ENCODE measurements around the gene SRRM4. TPM values are rescaled to one million over a fixed set of nuclear protein-coding genes. Genes with fewer than 3 reads are reported as not detected.
"Not testable (repeated sequence)": the region's sequence is repeated elsewhere in the genome, so short reads cannot be mapped to it uniquely, and the experiment has no call there.

Gene SRRM4
- total RNA-seq, 1 donor from 2014 or later, result not detected

DNA sequence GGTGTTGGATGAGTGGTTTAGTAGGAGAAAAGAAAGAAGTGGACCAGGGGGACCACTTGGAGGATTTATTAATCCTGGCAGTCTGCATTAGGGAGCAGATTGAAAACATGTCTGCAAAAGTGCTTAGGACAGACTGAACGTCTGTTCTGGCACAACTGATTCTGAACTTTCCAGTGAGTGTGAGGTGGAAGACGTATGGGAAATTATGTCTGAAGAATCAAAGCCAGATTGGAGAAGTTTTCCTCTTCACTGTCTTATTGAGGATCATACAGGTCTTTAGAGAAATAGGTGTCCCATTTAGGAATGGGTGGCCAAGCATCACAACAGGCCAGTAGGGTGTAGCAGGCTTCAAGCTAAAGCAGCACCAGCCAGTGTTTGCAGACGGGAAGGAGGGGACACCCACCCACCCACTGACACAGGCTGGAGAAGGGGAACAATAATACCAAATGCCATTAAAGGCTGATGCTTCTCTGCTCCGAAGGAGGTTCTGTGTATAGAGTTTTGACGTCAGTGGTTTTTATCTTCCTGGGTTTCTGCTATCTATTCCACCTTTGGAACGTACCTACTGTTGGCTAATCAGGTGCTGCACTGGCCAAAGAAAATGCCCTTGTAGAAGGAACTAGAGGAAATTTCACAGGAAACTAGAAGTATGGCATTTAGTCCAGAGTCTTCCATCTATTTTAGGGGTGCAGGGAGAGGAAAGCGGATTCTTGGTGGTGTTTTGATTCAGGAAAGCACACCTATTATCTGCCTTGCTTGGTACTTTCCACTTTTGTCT, 1.8 kb downstream of the SRRM4 start:
- Mint-ChIP-seq H3K4me3 (ENCODE audit: low read depth) (no peak overlapping the region), H3K4me1 (ENCODE audit: low read depth) (no peaks in the 10 kb centered on the region), H3K27ac (no peak overlapping the region), H3K9me3 (no peaks in the 10 kb centered on the region), H3K27me3 (ENCODE audit: low read depth) (peaks cover 18% of the 10 kb centered on the region), H3K36me3 (ENCODE audit: low read depth) (no peaks in the 10 kb centered on the region)
- DNase-seq (ENCODE audit: low spot score), result no peak
- intact Hi-C loops (cut with micrococcal nuclease), result no loop called here

DNA sequence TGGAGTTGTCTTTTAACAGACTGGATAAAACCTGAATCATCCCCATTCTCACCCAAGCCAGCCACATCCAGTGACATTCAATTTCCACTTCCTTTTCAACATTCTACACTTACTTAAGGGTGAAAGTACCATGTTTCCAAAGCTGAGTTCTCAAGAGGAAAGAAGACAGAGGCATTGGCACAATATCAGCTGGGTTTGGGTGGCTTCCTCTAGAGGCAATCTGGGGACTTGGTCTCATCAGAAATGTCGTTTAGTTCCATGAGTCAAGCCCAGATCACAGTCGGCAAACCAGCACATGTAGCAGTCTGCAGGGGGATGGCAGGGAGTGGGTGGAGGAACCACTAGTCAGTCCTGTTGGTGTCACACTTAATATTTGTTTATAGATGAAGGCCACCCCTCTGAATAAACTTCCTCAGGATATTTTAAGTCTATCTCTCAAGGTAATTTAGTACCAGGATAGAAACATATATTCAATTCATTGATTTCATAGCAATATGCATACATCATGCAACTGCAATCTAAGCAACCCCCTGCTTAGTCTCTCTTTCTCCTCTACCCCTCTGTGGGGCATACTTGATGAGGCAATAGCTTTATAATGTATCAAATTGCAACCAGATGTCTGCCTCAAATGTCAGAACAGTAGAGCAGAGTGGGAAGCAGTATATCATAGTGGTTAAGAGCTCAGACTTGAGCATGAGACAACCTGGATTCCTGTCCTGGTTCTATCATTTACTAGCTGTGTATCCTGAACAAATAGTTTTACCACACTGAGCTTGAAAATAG, 3.0 kb downstream of the SRRM4 start:
- H3K9me3 Mint-ChIP-seq, result no peaks in the 10 kb centered on the region
- H3K36me3 Mint-ChIP-seq (ENCODE audit: low read depth), result no peaks in the 10 kb centered on the region
- DNase-seq (ENCODE audit: low spot score), result no peak
- H3K4me3 Mint-ChIP-seq (ENCODE audit: low read depth), result no peak overlapping the region
- intact Hi-C loops (cut with micrococcal nuclease), result no loop called here
- no peaks in the 10 kb centered on the region for H3K4me1 Mint-ChIP-seq (ENCODE audit: low read depth)
- H3K27me3 Mint-ChIP-seq (ENCODE audit: low read depth), result peaks cover 18% of the 10 kb centered on the region
- H3K27ac Mint-ChIP-seq, result no peak overlapping the region

- intact Hi-C loops (cut with micrococcal nuclease), result no loop called here
- Mint-ChIP-seq H3K36me3 (ENCODE audit: low read depth) (no peaks in the 10 kb centered on the region), H3K4me1 (ENCODE audit: low read depth) (no peaks in the 10 kb centered on the region), H3K4me3 (ENCODE audit: low read depth) (no peak overlapping the region), H3K27ac (no peak overlapping the region), H3K27me3 (ENCODE audit: low read depth) (peaks cover 13% of the 10 kb centered on the region), H3K9me3 (no peaks in the 10 kb centered on the region)
- no peak for DNase-seq (ENCODE audit: low spot score)
These were observed 4.7 kb downstream of the SRRM4 start for GRCh38 chr12:118986050-118986449.

DNA sequence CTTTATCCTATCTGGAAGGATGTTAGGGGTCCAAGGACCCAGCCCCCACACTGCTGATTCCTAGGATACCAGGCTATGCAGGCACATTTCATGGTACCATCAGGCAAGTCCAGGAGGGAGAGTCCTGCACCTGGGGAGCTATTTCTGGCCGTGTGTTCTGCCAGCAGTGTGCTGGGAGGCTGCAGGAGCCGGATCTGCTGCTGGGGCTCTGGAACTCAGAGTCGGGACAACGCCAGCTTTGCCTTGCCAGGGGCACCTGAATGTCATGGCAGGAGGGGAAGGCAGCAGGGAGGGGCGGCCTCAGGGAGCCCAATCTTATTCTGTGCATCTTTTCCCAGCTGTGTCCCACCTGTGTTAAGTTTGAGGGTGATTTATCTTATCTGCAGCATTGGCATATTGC, 17.8 kb downstream of the SRRM4 start:
- H3K27ac Mint-ChIP-seq, result no peak overlapping the region
- H3K36me3 Mint-ChIP-seq (ENCODE audit: low read depth), result no peaks in the 10 kb centered on the region
- no peaks in the 10 kb centered on the region for H3K9me3 Mint-ChIP-seq
- H3K4me1 Mint-ChIP-seq (ENCODE audit: low read depth), result no peaks in the 10 kb centered on the region
- intact Hi-C loops (cut with micrococcal nuclease), result no loop called here
- DNase-seq (ENCODE audit: low spot score), result no peak
- H3K27me3 Mint-ChIP-seq (ENCODE audit: low read depth), result no peaks in the 10 kb centered on the region
- H3K4me3 Mint-ChIP-seq (ENCODE audit: low read depth), result no peak overlapping the region

GRCh38 chr12:119005085-119005484, 23.7 kb downstream of the SRRM4 start:
- Mint-ChIP-seq H3K4me3 (ENCODE audit: low read depth) (no peak overlapping the region), H3K9me3 (peaks cover 3% of the 10 kb centered on the region), H3K36me3 (ENCODE audit: low read depth) (no peaks in the 10 kb centered on the region), H3K27me3 (ENCODE audit: low read depth) (peaks cover 6% of the 10 kb centered on the region), H3K4me1 (ENCODE audit: low read depth) (no peaks in the 10 kb centered on the region), H3K27ac (no peak overlapping the region)
- no peak for DNase-seq (ENCODE audit: low spot score)
- intact Hi-C loops (cut with micrococcal nuclease), result no loop called here

GRCh38 chr12:119005913-119006312, 24.6 kb downstream of the SRRM4 start:
- Mint-ChIP-seq H3K27ac (no peak overlapping the region), H3K27me3 (ENCODE audit: low read depth) (peaks cover 6% of the 10 kb centered on the region), H3K9me3 (peaks cover 3% of the 10 kb centered on the region), H3K4me3 (ENCODE audit: low read depth) (no peak overlapping the region), H3K4me1 (ENCODE audit: low read depth) (no peaks in the 10 kb centered on the region), H3K36me3 (ENCODE audit: low read depth) (no peaks in the 10 kb centered on the region)
- intact Hi-C loops (cut with micrococcal nuclease), result no loop called here
- DNase-seq (ENCODE audit: low spot score), result no peak

DNA sequence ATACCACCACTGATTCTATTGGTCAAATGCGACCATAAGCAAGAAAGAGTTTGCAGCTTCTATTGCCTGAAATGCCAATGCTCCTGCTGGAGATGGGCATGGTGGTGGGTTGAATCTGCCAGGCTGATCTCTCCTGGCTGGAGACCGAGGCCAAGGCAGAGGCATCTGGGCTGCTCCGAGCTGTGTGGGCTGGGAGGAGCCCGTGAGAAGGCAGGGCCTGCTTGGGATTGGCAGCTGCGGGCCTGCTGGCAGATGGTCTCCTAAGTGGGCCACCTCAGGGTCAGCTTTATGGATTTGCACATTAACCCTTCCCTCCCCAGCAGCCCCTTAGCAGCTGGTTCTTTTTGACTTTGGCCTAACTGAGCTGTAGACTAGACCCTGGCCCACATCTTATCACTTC, 25.4 kb downstream of the SRRM4 start:
- no peaks in the 10 kb centered on the region for H3K4me1 Mint-ChIP-seq (ENCODE audit: low read depth)
- no peak for DNase-seq (ENCODE audit: low spot score)
- intact Hi-C loops (cut with micrococcal nuclease), result no loop called here
- H3K4me3 Mint-ChIP-seq (ENCODE audit: low read depth), result no peak overlapping the region
- peaks cover 6% of the 10 kb centered on the region for H3K27me3 Mint-ChIP-seq (ENCODE audit: low read depth)
- H3K9me3 Mint-ChIP-seq, result peaks cover 3% of the 10 kb centered on the region
- no peak overlapping the region for H3K27ac Mint-ChIP-seq
- no peaks in the 10 kb centered on the region for H3K36me3 Mint-ChIP-seq (ENCODE audit: low read depth)

- H3K36me3 Mint-ChIP-seq (ENCODE audit: low read depth); DNase-seq (ENCODE audit: low spot score); H3K27me3 Mint-ChIP-seq (ENCODE audit: low read depth); H3K27ac Mint-ChIP-seq; H3K4me3 Mint-ChIP-seq (ENCODE audit: low read depth); H3K4me1 Mint-ChIP-seq (ENCODE audit: low read depth); H3K9me3 Mint-ChIP-seq; intact Hi-C loops (cut with micrococcal nuclease): not testable (repeated sequence)
These were observed 26.9 kb downstream of the SRRM4 start for GRCh38 chr12:119008273-119008672.

GRCh38 chr12:119008691-119009221, 27.4 kb downstream of the SRRM4 start:
- intact Hi-C loops (cut with micrococcal nuclease), result no loop called here
- Mint-ChIP-seq H3K36me3 (ENCODE audit: low read depth) (no peaks in the 10 kb centered on the region), H3K9me3 (peaks cover 3% of the 10 kb centered on the region), H3K27me3 (ENCODE audit: low read depth) (peaks cover 6% of the 10 kb centered on the region), H3K4me3 (ENCODE audit: low read depth) (no peak overlapping the region), H3K4me1 (ENCODE audit: low read depth) (no peaks in the 10 kb centered on the region), H3K27ac (no peak overlapping the region)
- DNase-seq (ENCODE audit: low spot score), result no peak

DNA sequence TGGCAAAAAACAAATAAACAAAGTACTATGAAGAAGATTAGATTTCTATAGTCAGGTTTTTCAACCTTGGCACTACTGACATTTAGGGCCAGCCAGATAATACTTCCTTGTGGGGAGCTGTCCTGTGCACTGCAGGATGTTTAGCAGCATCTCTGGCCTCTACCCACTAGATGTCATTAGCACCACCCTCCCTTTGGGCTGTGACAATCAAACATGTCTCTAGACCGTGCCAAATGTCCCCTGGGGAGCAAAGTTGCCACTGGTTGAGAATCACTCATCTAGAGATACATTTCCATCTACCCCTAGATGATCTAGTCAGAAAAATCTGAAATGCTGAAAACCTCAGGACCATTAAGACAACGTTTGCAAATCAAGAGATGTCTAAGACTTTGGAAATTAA, 29.9 kb downstream of the SRRM4 start:
- Mint-ChIP-seq H3K4me1 (ENCODE audit: low read depth) (no peaks in the 10 kb centered on the region), H3K27ac (no peak overlapping the region), H3K36me3 (ENCODE audit: low read depth) (no peaks in the 10 kb centered on the region), H3K27me3 (ENCODE audit: low read depth) (peaks cover 6% of the 10 kb centered on the region), H3K4me3 (ENCODE audit: low read depth) (no peak overlapping the region), H3K9me3 (peaks cover 3% of the 10 kb centered on the region)
- intact Hi-C loops (cut with micrococcal nuclease), result no loop called here
- no peak for DNase-seq (ENCODE audit: low spot score)

DNA sequence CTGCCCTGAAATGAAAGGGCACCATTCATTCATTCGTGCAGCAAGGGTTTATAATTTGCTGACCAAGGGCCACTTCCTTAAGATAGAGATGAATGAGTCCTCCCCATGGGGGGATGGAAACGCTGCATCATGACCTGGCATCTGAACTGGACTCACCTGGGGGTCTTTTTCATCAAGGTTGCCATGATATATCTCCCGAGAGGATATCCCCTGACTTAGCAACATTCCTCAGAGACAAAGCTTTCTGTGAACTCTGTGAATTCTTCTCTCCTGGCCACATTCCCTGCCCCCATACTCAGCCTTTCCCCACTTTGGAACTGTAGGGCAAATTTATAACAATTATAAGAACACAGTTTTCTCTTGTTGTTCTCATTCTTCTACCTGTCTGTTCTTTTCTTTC, 30.8 kb downstream of the SRRM4 start:
- no peaks in the 10 kb centered on the region for H3K4me1 Mint-ChIP-seq (ENCODE audit: low read depth)
- no peak overlapping the region for H3K4me3 Mint-ChIP-seq (ENCODE audit: low read depth)
- intact Hi-C loops (cut with micrococcal nuclease), result no loop called here
- peaks cover 6% of the 10 kb centered on the region for H3K27me3 Mint-ChIP-seq (ENCODE audit: low read depth)
- H3K36me3 Mint-ChIP-seq (ENCODE audit: low read depth), result no peaks in the 10 kb centered on the region
- no peak overlapping the region for H3K27ac Mint-ChIP-seq
- peaks cover 3% of the 10 kb centered on the region for H3K9me3 Mint-ChIP-seq
- DNase-seq (ENCODE audit: low spot score), result no peak

GRCh38 chr12:119013023-119013422, 31.7 kb downstream of the SRRM4 start:
- intact Hi-C loops (cut with micrococcal nuclease), result no loop called here
- H3K9me3 Mint-ChIP-seq, result peaks cover 3% of the 10 kb centered on the region
- H3K36me3 Mint-ChIP-seq (ENCODE audit: low read depth), result no peaks in the 10 kb centered on the region
- peaks cover 6% of the 10 kb centered on the region for H3K27me3 Mint-ChIP-seq (ENCODE audit: low read depth)
- DNase-seq (ENCODE audit: low spot score), result no peak
- H3K4me3 Mint-ChIP-seq (ENCODE audit: low read depth), result no peak overlapping the region
- H3K27ac Mint-ChIP-seq, result no peak overlapping the region
- H3K4me1 Mint-ChIP-seq (ENCODE audit: low read depth), result no peaks in the 10 kb centered on the region

DNA sequence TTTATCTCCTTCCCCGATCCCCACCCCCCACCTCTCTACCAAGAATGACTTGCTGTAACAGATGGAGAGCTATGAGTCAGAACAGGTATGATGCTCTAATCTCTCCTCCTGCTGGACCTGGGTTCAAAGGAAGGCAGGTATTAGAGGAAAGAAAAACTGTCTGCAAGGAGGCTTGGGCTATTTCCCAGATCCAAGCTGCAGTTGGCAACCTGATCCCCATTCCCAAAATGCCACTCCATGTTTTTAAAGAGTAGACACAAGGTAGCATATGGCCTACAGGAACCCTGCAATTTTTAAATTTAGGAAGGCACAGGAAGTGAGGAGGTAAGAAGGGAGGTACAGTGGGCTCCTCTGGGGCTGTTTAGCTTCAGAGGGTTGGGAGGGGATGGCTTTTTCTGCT, 33.0 kb downstream of the SRRM4 start:
- no peak for DNase-seq (ENCODE audit: low spot score)
- H3K4me3 Mint-ChIP-seq (ENCODE audit: low read depth), result no peak overlapping the region
- H3K9me3 Mint-ChIP-seq, result no peaks in the 10 kb centered on the region
- H3K27ac Mint-ChIP-seq, result no peak overlapping the region
- H3K4me1 Mint-ChIP-seq (ENCODE audit: low read depth), result no peaks in the 10 kb centered on the region
- no peaks in the 10 kb centered on the region for H3K36me3 Mint-ChIP-seq (ENCODE audit: low read depth)
- intact Hi-C loops (cut with micrococcal nuclease), result no loop called here
- peaks cover 1% of the 10 kb centered on the region for H3K27me3 Mint-ChIP-seq (ENCODE audit: low read depth)
